Measurements from ENCODE around the gene MMP15. TPM values are rescaled to one million over a fixed set of nuclear protein-coding genes. Genes with fewer than 3 reads are reported as not detected.
"Not testable (repeated sequence)": the region's sequence is repeated elsewhere in the genome, so short reads cannot be mapped to it uniquely, and the experiment has no call there.

MMP15 gene
- total RNA-seq, 1 experiment from 2014 or later = 11.7 TPM

GRCh38 chr16:58094791-58095574 lies 69.4 kb downstream of the MMP15 start:
- in situ Hi-C loops (cut with HindIII; ENCODE audit: low pct_unique_long_range_greater_than_20kb, low sequenced_read_pairs) = no loop called here
- no peak for DNase-seq (ENCODE audit: low read depth)

- DNase-seq (ENCODE audit: low read depth); in situ Hi-C loops (cut with HindIII; ENCODE audit: low pct_unique_long_range_greater_than_20kb, low sequenced_read_pairs): not testable (repeated sequence)
Observed at GRCh38 chr16:58095575-58095960, 70.0 kb downstream of the MMP15 start.

GRCh38 chr16:58096249-58096648 lies 70.7 kb downstream of the MMP15 start:
- DNase-seq (ENCODE audit: low read depth) = no peak
- in situ Hi-C loops (cut with HindIII; ENCODE audit: low pct_unique_long_range_greater_than_20kb, low sequenced_read_pairs) = no loop called here

Other genes starting within 250 kb of the MMP15 start
- 89.2 and 132 TPM in 2 replicates for gene KIFC3, start 223.3 kb upstream of the MMP15 start, total RNA-seq (2014; rRNA removed; shearing (Covaris generic); ENCODE audit: low replicate concordance)
- gene CNGB1, start 54.6 kb upstream of the MMP15 start, total RNA-seq (2014; rRNA removed; shearing (Covaris generic); ENCODE audit: low replicate concordance) = 0.20 TPM in 1 of 2 replicates, not detected in the other
- 1.7 and 6.3 TPM in 2 replicates for gene ZNF319, start 25.1 kb upstream of the MMP15 start, total RNA-seq (2014; rRNA removed; shearing (Covaris generic); ENCODE audit: low replicate concordance)
- gene USB1, start 24.3 kb upstream of the MMP15 start, total RNA-seq (2014; rRNA removed; shearing (Covaris generic); ENCODE audit: low replicate concordance) = 11.9 and 21.3 TPM in 2 replicates
- 160 and 172 TPM in 2 replicates for gene CFAP20, start 103.6 kb downstream of the MMP15 start, total RNA-seq (2014; rRNA removed; shearing (Covaris generic); ENCODE audit: low replicate concordance)
- gene CSNK2A2, start 172.4 kb downstream of the MMP15 start, total RNA-seq (2014; rRNA removed; shearing (Covaris generic); ENCODE audit: low replicate concordance) = 18.5 and 30.6 TPM in 2 replicates

Measured in Caki2 (cell line).